Stimulated activated CD4-positive, alpha-beta T cell treated with anti-CD3 and anti-CD28 coated beads, Interleukin-1b, Interleukin-23, amount 100 ng/mL, for 4 hours (primary cell): Measurements from ENCODE around the gene UBN1.

Experiments used
- DNase-seq, 2 donors: peaks; one replicate each; pipeline ENCODE4 v3.0.0-alpha.2; 2020; ENCODE audit warnings: low read depth in 2 of 2

Gene UBN1

GRCh38 chr16:4904108-4904941 lies 57.0 kb downstream of the UBN1 start:
- no peak for DNase-seq

- no peak for DNase-seq
Measured at GRCh38 chr16:4904942-4905615, 57.8 kb downstream of the UBN1 start.

GRCh38 chr16:4908854-4909401 lies 61.6 kb downstream of the UBN1 start:
- no peak for DNase-seq

- no peak for DNase-seq
Measured at GRCh38 chr16:4909825-4910224, 62.5 kb downstream of the UBN1 start.

- DNase-seq: no peak
Measured at GRCh38 chr16:4910828-4911227, 63.5 kb downstream of the UBN1 start.

- no peak for DNase-seq
Measured at GRCh38 chr16:4911970-4912386, 64.7 kb downstream of the UBN1 start.

- DNase-seq: no peak
Measured at GRCh38 chr16:4913130-4913773, 66.0 kb downstream of the UBN1 start.

- no peak for DNase-seq
Measured at GRCh38 chr16:4913774-4914525, 66.7 kb downstream of the UBN1 start.

- no peak for DNase-seq
Measured at GRCh38 chr16:4914528-4915225, 67.4 kb downstream of the UBN1 start.

- no peak for DNase-seq
Measured at GRCh38 chr16:4915226-4915761, 68.0 kb downstream of the UBN1 start.

- DNase-seq: no peak
Measured at GRCh38 chr16:4917117-4917516, 69.8 kb downstream of the UBN1 start.

- no peak for DNase-seq
Measured at GRCh38 chr16:4918781-4919251, 71.5 kb downstream of the UBN1 start.

GRCh38 chr16:4920826-4921225 lies 73.5 kb downstream of the UBN1 start:
- no peak for DNase-seq

- no peak for DNase-seq
Measured at GRCh38 chr16:4922721-4923342, 75.6 kb downstream of the UBN1 start.

- no peak for DNase-seq
Measured at GRCh38 chr16:4923853-4924252, 76.6 kb downstream of the UBN1 start.

GRCh38 chr16:4924593-4925292 lies 77.5 kb downstream of the UBN1 start:
- no peak for DNase-seq

GRCh38 chr16:4925293-4925607 lies 78.0 kb downstream of the UBN1 start:
- DNase-seq: no peak

- no peak for DNase-seq
Measured at GRCh38 chr16:4925791-4926190, 78.5 kb downstream of the UBN1 start.

- no peak for DNase-seq
Measured at GRCh38 chr16:4926928-4927327, 79.6 kb downstream of the UBN1 start.

- no peak for DNase-seq
Measured at GRCh38 chr16:4927661-4928060, 80.4 kb downstream of the UBN1 start.
